GM12878 (cell line): ENCODE measurements around the gene NIPAL1. TPM values are rescaled to one million over a fixed set of nuclear protein-coding genes. Genes with fewer than 3 reads are reported as not detected.

Experiments used
- ATAC-seq: fragments of 200-7000 bp; cut with Tn5 transposase; 3 replicates; pipeline ENCODE4 v1.9.1; 2020; ENCODE audit warnings: mild to moderate bottlenecking, moderate library complexity
- BruUV-seq: library from RNA; stranded (reverse); fragments of 400-500 nt; replicated peaks from 2 replicates; lab custom pipeline; 2021; lab: Mats Ljungman, UMichigan
- CTCF ChIA-PET: fragments of 300-600 bp; sonication (Branson Sonifier 250); formaldehyde crosslinking; extraction: SDS; loops from one replicate; lab custom pipeline; 2021; ENCODE audit warnings: inconsistent platforms; lab: Yijun Ruan, JAX
- POLR2A ChIA-PET: fragments of 350-600 bp; formaldehyde crosslinking; extraction: SDS; loops from one replicate; lab custom pipeline; 2021; ENCODE audit warnings: inconsistent platforms; lab: Charles Lee
- RAD21 ChIA-PET: fragments of 300-600 bp; sonication (Branson Sonifier 250); formaldehyde crosslinking; loops from one replicate; lab custom pipeline; 2023; ENCODE audit warnings: antibody characterized with exemption; ENCODE audit not compliant: unreplicated experiment; lab: Charles Lee
- SMC1A ChIA-PET: fragments of 300-600 bp; sonication (Branson Sonifier 250); formaldehyde crosslinking; loops from one replicate; lab custom pipeline; 2023; ENCODE audit not compliant: unreplicated experiment, uncharacterized antibody; lab: Charles Lee
- DNase-seq: peaks from one replicate; pipeline ENCODE4 v3.0.0-alpha.2; 2011; ENCODE audit warnings: low read depth, low spot score
- FAIRE-seq: peaks from 3 replicates; lab custom pipeline; 2011; peaks lifted over from hg19 to GRCh38; lab: Jason Lieb, UNC
- H2AFZ ChIP-seq: 2 replicates; pipeline ENCODE4 v1.6.0; 2011; ENCODE audit warnings: low read depth, low read length, control low read depth; ENCODE audit not compliant: control insufficient read depth
- H3K27ac ChIP-seq: 2 replicates; pipeline ENCODE4 v1.5.1; 2011; ENCODE audit warnings: control low read depth; ENCODE audit not compliant: control insufficient read depth, insufficient read depth
- H3K27me3 ChIP-seq, 2 experiments: replicated peaks in 1 of 2; 2 replicates each; pipeline versions ENCODE4 v1.6.0 to v1.6.1; 2011; ENCODE audit warnings: low read length in 1 of 2; ENCODE audit not compliant: control insufficient read depth in 2 of 2, insufficient read depth in 2 of 2
- H3K36me3 ChIP-seq, 2 experiments: 2 replicates each; pipeline ENCODE4 v1.5.1; 2011; ENCODE audit warnings: low read length in 1 of 2; ENCODE audit not compliant: control insufficient read depth in 2 of 2, insufficient read depth in 2 of 2
- H3K4me1 ChIP-seq: 2 replicates; pipeline ENCODE4 v1.6.1; 2011; ENCODE audit warnings: mild to moderate bottlenecking, low read length, moderate library complexity, mixed read lengths; ENCODE audit not compliant: control insufficient read depth, insufficient read depth
- H3K4me2 ChIP-seq: 2 replicates; pipeline ENCODE4 v1.6.0; 2011; ENCODE audit warnings: control low read depth; ENCODE audit not compliant: control insufficient read depth, insufficient read depth
- H3K4me3 ChIP-seq: fragments of 200-600 bp; sonication (generic); 2 replicates; pipeline ENCODE4 v1.5.1; 2016
- H3K79me2 ChIP-seq: 2 replicates; pipeline ENCODE4 v1.6.0; 2011; ENCODE audit warnings: low read length; ENCODE audit not compliant: control insufficient read depth, insufficient read depth
- H3K9ac ChIP-seq: 2 replicates; pipeline ENCODE4 v1.8.0; 2011; ENCODE audit warnings: low read length, control low read depth, mixed read lengths; ENCODE audit not compliant: control insufficient read depth, insufficient read depth
- H3K9me3 ChIP-seq: replicated peaks from 3 replicates; pipeline ENCODE4 v1.5.1; 2011; ENCODE audit warnings: mild to moderate bottlenecking, low read length; ENCODE audit not compliant: control insufficient read depth, insufficient read depth
- H4K20me1 ChIP-seq: 2 replicates; pipeline ENCODE4 v1.6.0; 2011; ENCODE audit not compliant: control insufficient read depth, insufficient read depth
- CBX3 ChIP-seq: fragments of 200-600 bp; sonication (generic); IDR thresholded peaks from 2 replicates; pipeline ENCODE4 v1.6.1; 2016; ENCODE audit warnings: low read depth, borderline replicate concordance
- EED ChIP-seq: sonication (generic); IDR thresholded peaks from 2 replicates; pipeline ENCODE4 v1.6.1; 2016; ENCODE audit warnings: antibody characterized with exemption, low read depth
- ESRRA ChIP-seq: IDR thresholded peaks from 2 replicates; pipeline ENCODE4 v1.6.1; 2012; ENCODE audit warnings: mild to moderate bottlenecking, low read length, improper control_type of control experiment
- ETV6 ChIP-seq, 2 experiments: fragments of 450-650 bp in 1 of 2; IDR thresholded peaks in 1 of 2; conservative IDR thresholded peaks in 1 of 2; 2 replicates each; pipeline ENCODE4 v1.6.1; 2014; ENCODE audit warnings: antibody characterized with exemption in 1 of 2, borderline replicate concordance in 1 of 2, low read depth in 1 of 2, mild to moderate bottlenecking in 1 of 2, moderate library complexity in 1 of 2
- FOXM1 ChIP-seq: IDR thresholded peaks from 2 replicates; pipeline ENCODE4 v1.6.1; 2012; ENCODE audit warnings: low read depth, mild to moderate bottlenecking, inconsistent platforms, low read length, moderate library complexity
- IKZF1 ChIP-seq: fragments of 450-650 bp; conservative IDR thresholded peaks from 2 replicates; pipeline ENCODE4 v1.6.1; 2017; ENCODE audit warnings: antibody characterized with exemption, mild to moderate bottlenecking
- IKZF2 ChIP-seq, 2 experiments: fragments of 450-650 bp; IDR thresholded peaks; 2 replicates each; pipeline ENCODE4 v1.6.1; 2017; ENCODE audit warnings: mild to moderate bottlenecking in 2 of 2, moderate library complexity in 2 of 2
- JUNB ChIP-seq: IDR thresholded peaks from 2 replicates; pipeline ENCODE4 v1.6.1; 2016; ENCODE audit warnings: antibody characterized with exemption, mild to moderate bottlenecking
- MEF2A ChIP-seq: IDR thresholded peaks from 2 replicates; pipeline ENCODE4 v1.6.1; 2011; ENCODE audit warnings: low read depth, mild to moderate bottlenecking, low read length, moderate library complexity; ENCODE audit not compliant: insufficient read depth
- MTA2 ChIP-seq: fragments of 450-650 bp; IDR thresholded peaks from 2 replicates; pipeline ENCODE4 v1.6.1; 2016; ENCODE audit warnings: low read depth, mild to moderate bottlenecking, moderate library complexity
- NFIC ChIP-seq: IDR thresholded peaks from 2 replicates; pipeline ENCODE4 v1.6.1; 2012; ENCODE audit warnings: low read depth, mild to moderate bottlenecking, inconsistent platforms, low read length, moderate library complexity
- RUNX3 ChIP-seq: IDR thresholded peaks from 2 replicates; pipeline ENCODE4 v1.6.1; 2012; ENCODE audit warnings: low read length, inconsistent platforms
- TCF3 ChIP-seq: IDR thresholded peaks from 2 replicates; pipeline ENCODE4 v1.6.1; 2012; ENCODE audit warnings: low read depth, mild to moderate bottlenecking, low read length, borderline replicate concordance; ENCODE audit not compliant: insufficient read depth
- YY1 ChIP-seq: IDR thresholded peaks from 2 replicates; pipeline ENCODE4 v1.6.1; 2011; ENCODE audit warnings: low read depth, mild to moderate bottlenecking, low read length
- WGBS: methylation state at CpG from one replicate; pipeline ENCODE4 v1.1.6; 2016; ENCODE audit warnings: low lambda C conversion rate; ENCODE audit not compliant: insufficient replicate concordance, insufficient coverage; ENCODE audit errors: missing lambda C conversion rate; 5-methylcytosine and 5-hydroxymethylcytosine counted together
- in situ Hi-C: fragments of 300-500 bp; cut with MboI; formaldehyde crosslinking; loops from 9 replicates; pipeline ENCODE4 v1.14.3; 2018; ENCODE audit warnings: mixed read lengths
- intact Hi-C: fragments of 100-400 bp; cut with micrococcal nuclease; formaldehyde crosslinking; loops from one replicate; pipeline ENCODE4 v1.14.2; 2022; ENCODE audit not compliant: unreplicated experiment
- polyA plus RNA-seq, 11 experiments: library from polyadenylated mRNA; depleted of rRNA in 4 of 11; unstranded in 6 of 11; stranded (reverse) in 5 of 11; fragments of >200 nt; fragmentation: Nextera tagmentation in 4 of 11; fragmentation: Illumina TruSeq in 1 of 11; extraction: Ambion mirVana in 4 of 11; extraction: Trizol in 1 of 11; gene quantifications; 1 replicate in 1 of 11; 2 replicates in 10 of 11; pipeline versions ENCODE4 v1.2.1 to v1.2.3, GENCODE V29; 2011 to 2016; ENCODE audit warnings: inconsistent platforms in 2 of 11, missing spikeins in 2 of 11, low read depth in 1 of 11
- total RNA-seq, 4 experiments: library from RNA; depleted of rRNA in 3 of 4; stranded (reverse); fragments of >200 nt in 3 of 4; fragmentation: Illumina TruSeq in 1 of 4; extraction: Trizol in 1 of 4; gene quantifications; 2 replicates each; pipeline versions ENCODE4 v1.2.1 to v1.2.3, GENCODE V29; 2013 to 2021
- TF ChIP-seq, protein P1 (sequence below): IDR thresholded peaks from 2 replicates; pipeline ENCODE4 v1.6.1; 2011; ENCODE audit warnings: low read depth, low read length, improper control_type of control experiment, borderline replicate concordance
- TF ChIP-seq, protein P2 (sequence below): fragments of 450-650 bp; IDR thresholded peaks from 2 replicates; pipeline ENCODE4 v1.6.1; 2014; ENCODE audit warnings: mild to moderate bottlenecking

Gene NIPAL1
- total and polyA plus RNA-seq, 10 of the 15 experiments (the other 5 are each of a cell fraction or from before 2014, with no cell fraction given): 0.46 to 9.7 (median 5.9) TPM

DNA sequence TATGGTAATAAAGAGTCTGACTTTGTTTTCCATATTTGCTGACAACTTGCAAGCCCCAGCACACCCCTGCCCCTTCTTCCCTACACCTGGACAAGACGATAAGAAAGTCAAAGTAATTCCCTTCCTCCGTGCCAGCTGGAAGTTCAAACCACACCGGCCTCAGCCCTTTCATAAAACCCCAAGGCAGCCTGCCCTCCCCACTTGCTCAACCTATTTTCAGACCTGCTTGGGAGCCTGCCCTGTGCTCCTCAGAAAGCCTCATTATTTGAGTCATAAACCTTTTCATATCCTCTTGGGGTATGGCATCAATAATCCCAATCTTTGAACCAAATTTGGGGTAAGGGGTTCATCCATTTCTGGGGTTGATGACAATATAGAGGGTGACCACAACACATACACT, 29.5 kb downstream of the NIPAL1 start:
- ChIA-PET POLR2A (interaction anchor here (1.2 to 4.5 kb wide), 3 partner anchors 9 to 224 kb away, joined by 3 to 38 read pairs (median 29); no protein-coding TSS in a partner anchor), SMC1A (interaction anchor here (1.0 to 11.7 kb wide), 7 partner anchors 13 to 209 kb away, joined by 3 to 268 read pairs (median 5); no protein-coding TSS in a partner anchor), RAD21 (interaction anchor here (2.7 to 7.4 kb wide), 2 partner anchors 11 to 43 kb away, joined by 13 to 121 read pairs; no protein-coding TSS in a partner anchor), CTCF (interaction anchor here (0.8 to 8.1 kb wide), 8 partner anchors 12 to 228 kb away, joined by 3 to 158 read pairs (median 4); no protein-coding TSS in a partner anchor)
- no peak for TF ChIP-seq ESRRA
- TF ChIP-seq ETV6 (conservative IDR thresholded peaks at IDR 0.05 in 1 of 2, IDR thresholded peaks at IDR 0.05 in 1 of 2; ENCODE audit: borderline replicate concordance in 1 of 2, low read depth in 1 of 2): 0 out of 4 replicates have a peak, but pooled peaks of 1 of the 2 experiments have one; percentile 27
- TF ChIP-seq CBX3: no peak
- no peak for TF ChIP-seq MTA2
- TF ChIP-seq EED: peak; percentile 94
- TF ChIP-seq FOXM1: 0 out of 2 replicates have a peak, but pooled peaks have one; percentile 15
- peak; percentile 58 for TF ChIP-seq NFIC
- TF ChIP-seq, protein P1, sequence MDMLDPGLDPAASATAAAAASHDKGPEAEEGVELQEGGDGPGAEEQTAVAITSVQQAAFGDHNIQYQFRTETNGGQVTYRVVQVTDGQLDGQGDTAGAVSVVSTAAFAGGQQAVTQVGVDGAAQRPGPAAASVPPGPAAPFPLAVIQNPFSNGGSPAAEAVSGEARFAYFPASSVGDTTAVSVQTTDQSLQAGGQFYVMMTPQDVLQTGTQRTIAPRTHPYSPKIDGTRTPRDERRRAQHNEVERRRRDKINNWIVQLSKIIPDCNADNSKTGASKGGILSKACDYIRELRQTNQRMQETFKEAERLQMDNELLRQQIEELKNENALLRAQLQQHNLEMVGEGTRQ: no peak
- 0 out of 2 replicates have a peak, but pooled peaks have one; percentile 52 for TF ChIP-seq TCF3
- 0 out of 4 replicates have a peak, but pooled peaks have one; percentile 10 to 25 for TF ChIP-seq IKZF2 (IDR thresholded peaks at IDR 0.05)
- no peak for TF ChIP-seq YY1
- peak; percentile 50 for TF ChIP-seq JUNB
- no peak for TF ChIP-seq IKZF1
- peak; percentile 78 for TF ChIP-seq RUNX3
- TF ChIP-seq, protein P2, sequence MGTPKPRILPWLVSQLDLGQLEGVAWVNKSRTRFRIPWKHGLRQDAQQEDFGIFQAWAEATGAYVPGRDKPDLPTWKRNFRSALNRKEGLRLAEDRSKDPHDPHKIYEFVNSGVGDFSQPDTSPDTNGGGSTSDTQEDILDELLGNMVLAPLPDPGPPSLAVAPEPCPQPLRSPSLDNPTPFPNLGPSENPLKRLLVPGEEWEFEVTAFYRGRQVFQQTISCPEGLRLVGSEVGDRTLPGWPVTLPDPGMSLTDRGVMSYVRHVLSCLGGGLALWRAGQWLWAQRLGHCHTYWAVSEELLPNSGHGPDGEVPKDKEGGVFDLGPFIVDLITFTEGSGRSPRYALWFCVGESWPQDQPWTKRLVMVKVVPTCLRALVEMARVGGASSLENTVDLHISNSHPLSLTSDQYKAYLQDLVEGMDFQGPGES: no peak
- 0 out of 2 replicates have a peak, but pooled peaks have one; percentile 17 for TF ChIP-seq MEF2A
- DNase-seq (no peak), FAIRE-seq (no peak), ATAC-seq (no peak)
- Histone ChIP-seq H3K9ac (no peak overlapping the region), H3K36me3 (no peaks in the 10 kb centered on the region), H3K79me2 (no peaks in the 10 kb centered on the region), H3K27me3 (no peaks in the 10 kb centered on the region; a peak in 1 of 4 replicates), H3K4me1 (peaks cover 86% of the 10 kb centered on the region), H2AFZ (no peak overlapping the region), H4K20me1 (no peaks in the 10 kb centered on the region), H3K27ac (0 out of 2 replicates have a peak overlapping the region, but pooled peaks have one; percentile 15), H3K9me3 (no peaks in the 10 kb centered on the region; the same call in 2 of the 3 replicates), H3K4me3 (no peak overlapping the region), H3K4me2 (peak overlapping the region; percentile 36; the same call in 1 of the 2 replicates)
- in situ Hi-C loops: no loop called here
- WGBS: 2% methylated on average over 3 of the region's 3 CpGs
- BruUV-seq: no TSS peak
- intact Hi-C loops: loop anchor here (5.0 to 10.0 kb wide), 2 partner anchors 221 to 531 kb away; partner anchors contain the start of gene TEC
